Breast epithelium (tissue), 3 donors: ENCODE data around the gene OVOL1.

Experiments
- POLR2A ChIP-seq: fragments of 450-650 bp; IDR thresholded peaks from one replicate; pipeline ENCODE4 v1.6.1; 2016; ENCODE audit warnings: antibody characterized with exemption, mild to moderate bottlenecking, moderate library complexity
- TF ChIP-seq, protein P1 (sequence below), 3 donors: fragments of 450-650 bp; IDR thresholded peaks; one replicate each; pipeline ENCODE4 v1.5.1; 2016 to 2017; ENCODE audit warnings: antibody characterized with exemption in 3 of 3, mild to moderate bottlenecking in 3 of 3, moderate library complexity in 3 of 3

DNA sequence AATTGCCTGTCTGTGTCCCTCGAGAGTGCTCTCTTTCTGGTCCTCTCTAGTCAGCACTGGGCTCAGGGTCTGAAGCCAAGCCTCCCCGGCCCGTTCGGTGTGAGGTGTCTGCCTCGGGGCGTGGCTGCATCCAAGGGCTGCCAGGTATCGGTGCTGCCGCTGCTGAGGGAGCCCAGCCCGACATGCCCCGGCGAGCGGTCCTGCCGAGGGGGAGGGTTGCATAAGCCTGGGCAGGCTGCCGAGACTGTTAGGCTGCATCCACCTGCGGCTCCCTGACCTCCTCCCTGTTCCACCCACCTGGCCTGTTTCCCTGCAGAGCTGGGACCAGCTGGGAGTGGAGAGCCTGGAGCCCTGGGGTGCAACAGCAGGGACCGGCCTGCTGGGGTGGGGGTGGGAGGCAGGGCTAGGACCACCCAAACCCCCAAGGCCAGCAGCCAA is 6.3 kb downstream of the OVOL1 start:
- no peak for TF ChIP-seq POLR2A
- TF ChIP-seq, protein P1, sequence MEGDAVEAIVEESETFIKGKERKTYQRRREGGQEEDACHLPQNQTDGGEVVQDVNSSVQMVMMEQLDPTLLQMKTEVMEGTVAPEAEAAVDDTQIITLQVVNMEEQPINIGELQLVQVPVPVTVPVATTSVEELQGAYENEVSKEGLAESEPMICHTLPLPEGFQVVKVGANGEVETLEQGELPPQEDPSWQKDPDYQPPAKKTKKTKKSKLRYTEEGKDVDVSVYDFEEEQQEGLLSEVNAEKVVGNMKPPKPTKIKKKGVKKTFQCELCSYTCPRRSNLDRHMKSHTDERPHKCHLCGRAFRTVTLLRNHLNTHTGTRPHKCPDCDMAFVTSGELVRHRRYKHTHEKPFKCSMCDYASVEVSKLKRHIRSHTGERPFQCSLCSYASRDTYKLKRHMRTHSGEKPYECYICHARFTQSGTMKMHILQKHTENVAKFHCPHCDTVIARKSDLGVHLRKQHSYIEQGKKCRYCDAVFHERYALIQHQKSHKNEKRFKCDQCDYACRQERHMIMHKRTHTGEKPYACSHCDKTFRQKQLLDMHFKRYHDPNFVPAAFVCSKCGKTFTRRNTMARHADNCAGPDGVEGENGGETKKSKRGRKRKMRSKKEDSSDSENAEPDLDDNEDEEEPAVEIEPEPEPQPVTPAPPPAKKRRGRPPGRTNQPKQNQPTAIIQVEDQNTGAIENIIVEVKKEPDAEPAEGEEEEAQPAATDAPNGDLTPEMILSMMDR (IDR thresholded peaks at IDR 0.05): no peak
